Spleen (tissue), 11 donors: ENCODE data around the gene LRRC30. TPM values are rescaled to one million over a fixed set of nuclear protein-coding genes. Genes with fewer than 3 reads are reported as not detected.

Experiments
- DNase-seq: peaks from one replicate; pipeline ENCODE4 v3.0.0-alpha.2; 2020
- H3K27ac ChIP-seq, 8 donors: fragments of 200-600 bp; sonication (generic) in 7 of 8; 1 replicate in 4 of 8; 2 replicates in 4 of 8; pipeline versions ENCODE4 v1.5.0 to v1.8.0; 2016 to 2021; ENCODE audit warnings: inconsistent platforms in 4 of 8, mild to moderate bottlenecking in 4 of 8, moderate library complexity in 1 of 8
- H3K27me3 ChIP-seq, 7 donors: fragments of 200-600 bp; sonication (generic) in 6 of 7; replicated peaks in 1 of 7; 1 replicate in 4 of 7; 2 replicates in 3 of 7; pipeline versions ENCODE4 v1.5.0 to v1.8.0; 2016 to 2021; ENCODE audit warnings: inconsistent platforms in 3 of 7, mild to moderate bottlenecking in 1 of 7
- H3K36me3 ChIP-seq, 6 donors: fragments of 200-600 bp; sonication (generic) in 5 of 6; 1 replicate in 4 of 6; 2 replicates in 2 of 6; pipeline versions ENCODE4 v1.5.0 to v1.8.0; 2016 to 2021; ENCODE audit warnings: inconsistent platforms in 2 of 6
- H3K4me1 ChIP-seq, 6 donors: fragments of 200-600 bp; sonication (generic) in 5 of 6; 1 replicate in 3 of 6; 2 replicates in 3 of 6; pipeline versions ENCODE4 v1.5.0 to v1.8.0; 2016 to 2021; ENCODE audit warnings: inconsistent platforms in 3 of 6
- H3K4me3 ChIP-seq, 8 donors: fragments of 200-600 bp; sonication (generic) in 7 of 8; 1 replicate in 4 of 8; 2 replicates in 4 of 8; pipeline versions ENCODE4 v1.5.0 to v1.8.0; 2016 to 2021; ENCODE audit warnings: inconsistent platforms in 4 of 8, mild to moderate bottlenecking in 4 of 8, moderate library complexity in 2 of 8
- H3K9me3 ChIP-seq, 8 donors: fragments of 200-600 bp; sonication (generic) in 7 of 8; 1 replicate in 4 of 8; 2 replicates in 4 of 8; pipeline versions ENCODE4 v1.5.0 to v1.8.0; 2016 to 2021; ENCODE audit warnings: inconsistent platforms in 4 of 8
- POLR2A ChIP-seq, 3 donors: fragments of 450-650 bp; IDR thresholded peaks; one replicate each; pipeline ENCODE4 v1.5.1; 2017; ENCODE audit warnings: antibody characterized with exemption in 3 of 3, mild to moderate bottlenecking in 1 of 3
- POLR2AphosphoS5 ChIP-seq, 3 donors: sonication (generic); formaldehyde crosslinking; IDR thresholded peaks; one replicate each; pipeline ENCODE4 v1.5.1; 2017; ENCODE audit warnings: antibody characterized with exemption in 3 of 3
- WGBS, 5 donors: extraction: QIAGEN DNeasy Blood & Tissue Kit in 3 of 5; methylation state at CpG; one replicate each; pipeline versions ENCODE4 v1.1.5 to v1.1.7; 2013 to 2018; 5-methylcytosine and 5-hydroxymethylcytosine counted together
- intact Hi-C: fragments of 100-400 bp; cut with DNase I; formaldehyde crosslinking; loops from one replicate; pipeline ENCODE4 v1.15.0; 2023; ENCODE audit warnings: low total_unique reads
- polyA plus RNA-seq, 3 donors: library from polyadenylated mRNA; stranded (reverse); fragments of 200-250 nt; gene quantifications; one replicate each; pipeline ENCODE4 v1.2.1, GENCODE V29; 2013
- total RNA-seq, 7 donors: library from RNA; depleted of rRNA in 3 of 7; stranded (reverse); fragments of >200 nt in 3 of 7; fragmentation: NEBNext Ultra II Directional in 4 of 7; extraction: Animal tissue kit (Norgen Biotek cat#: 25700) in 4 of 7; gene quantifications; one replicate each; pipeline versions ENCODE4 v1.1.0 to v1.2.1, GENCODE V29; 2016 to 2021
- TF ChIP-seq, protein P1 (sequence below), 11 experiments: fragments of 200-600 bp in 7 of 11; fragments of 450-650 bp in 4 of 11; sonication (generic) in 4 of 11; IDR thresholded peaks in 8 of 11; conservative IDR thresholded peaks in 3 of 11; 1 replicate in 7 of 11; 2 replicates in 4 of 11; pipeline versions ENCODE4 v1.4.0 to v1.8.0; 2016 to 2021; ENCODE audit warnings: antibody characterized with exemption in 11 of 11, inconsistent platforms in 4 of 11, mild to moderate bottlenecking in 1 of 11
- donor health status: healthy with polysubstance abuse.
- donor health status: DM: no; HTN: no; CAD: no; lungs with moderate emphysema.
- donor health status: DM: no; HTN: no; CAD: no.
- donor health status: Bipolar disorder and iron deficiency.
- donor health status: healthy.
- donor health status: DM: no; HTN: no; CAD: no.
- donor health status: DM: yes; HTN: yes; CAD: no.

The LRRC30 gene
- total and polyA plus RNA-seq, 10 donors = not detected

- peaks cover 0 to 21% (median 2%) of the 10 kb centered on the region in 6 donors for H3K4me1 ChIP-seq
- intact Hi-C loops = no loop called here
- TF ChIP-seq, protein P1, sequence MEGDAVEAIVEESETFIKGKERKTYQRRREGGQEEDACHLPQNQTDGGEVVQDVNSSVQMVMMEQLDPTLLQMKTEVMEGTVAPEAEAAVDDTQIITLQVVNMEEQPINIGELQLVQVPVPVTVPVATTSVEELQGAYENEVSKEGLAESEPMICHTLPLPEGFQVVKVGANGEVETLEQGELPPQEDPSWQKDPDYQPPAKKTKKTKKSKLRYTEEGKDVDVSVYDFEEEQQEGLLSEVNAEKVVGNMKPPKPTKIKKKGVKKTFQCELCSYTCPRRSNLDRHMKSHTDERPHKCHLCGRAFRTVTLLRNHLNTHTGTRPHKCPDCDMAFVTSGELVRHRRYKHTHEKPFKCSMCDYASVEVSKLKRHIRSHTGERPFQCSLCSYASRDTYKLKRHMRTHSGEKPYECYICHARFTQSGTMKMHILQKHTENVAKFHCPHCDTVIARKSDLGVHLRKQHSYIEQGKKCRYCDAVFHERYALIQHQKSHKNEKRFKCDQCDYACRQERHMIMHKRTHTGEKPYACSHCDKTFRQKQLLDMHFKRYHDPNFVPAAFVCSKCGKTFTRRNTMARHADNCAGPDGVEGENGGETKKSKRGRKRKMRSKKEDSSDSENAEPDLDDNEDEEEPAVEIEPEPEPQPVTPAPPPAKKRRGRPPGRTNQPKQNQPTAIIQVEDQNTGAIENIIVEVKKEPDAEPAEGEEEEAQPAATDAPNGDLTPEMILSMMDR (IDR thresholded peaks at IDR 0.05 in 8 of 11, conservative IDR thresholded peaks at IDR 0.05 in 3 of 11) = no peak
- TF ChIP-seq POLR2AphosphoS5 (IDR thresholded peaks at IDR 0.05) (no peak), POLR2A (IDR thresholded peaks at IDR 0.05) (no peak)
- WGBS, 5 donors = 71 to 91% (median 81%) methylated on average over 6 of the region's 6 CpGs
- H3K36me3 ChIP-seq = no peaks in the 10 kb centered on the region
- H3K4me3 ChIP-seq = no peak overlapping the region
- peaks cover 0 to 4% (median 0%) of the 10 kb centered on the region in 8 donors for H3K9me3 ChIP-seq
- H3K27ac ChIP-seq = no peak overlapping the region
- no peak for DNase-seq
- H3K27me3 ChIP-seq = no peaks in the 10 kb centered on the region
Measured at GRCh38 chr18:7237673-7238272, 6.9 kb downstream of the LRRC30 start.

DNA sequence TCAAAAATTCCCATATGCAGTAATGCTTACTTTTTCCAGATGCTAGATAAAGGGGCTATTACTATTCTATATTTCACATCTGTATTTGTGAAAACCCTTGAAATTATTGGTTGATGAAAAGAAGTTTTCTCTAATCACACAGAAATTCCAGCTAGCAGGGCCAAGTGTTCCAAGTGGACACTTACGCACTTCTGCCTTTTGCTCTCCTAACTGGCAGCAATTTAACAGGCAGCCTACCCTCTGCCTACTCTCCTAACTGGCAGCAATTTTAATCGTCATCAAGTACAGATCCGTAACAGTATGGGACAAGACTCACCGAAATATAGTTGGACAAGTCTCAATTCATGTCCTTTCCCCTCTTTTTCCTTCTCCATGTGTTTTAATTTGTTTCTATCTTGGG, 12.0 kb downstream of the LRRC30 start:
- Histone ChIP-seq H3K36me3 (no peaks in the 10 kb centered on the region), H3K9me3 (peaks cover 0 to 4% (median 0%) of the 10 kb centered on the region in 8 donors), H3K4me3 (no peak overlapping the region), H3K4me1 (no peaks in the 10 kb centered on the region), H3K27ac (no peak overlapping the region), H3K27me3 (no peaks in the 10 kb centered on the region)
- no peak for TF ChIP-seq POLR2A (IDR thresholded peaks at IDR 0.05)
- TF ChIP-seq POLR2AphosphoS5 (IDR thresholded peaks at IDR 0.05) = no peak
- TF ChIP-seq, protein P1 (IDR thresholded peaks at IDR 0.05 in 8 of 11, conservative IDR thresholded peaks at IDR 0.05 in 3 of 11) = no peak
- intact Hi-C loops = no loop called here
- DNase-seq = no peak
- WGBS, 5 donors = 91 to 96% (median 94%) methylated on average over 4 of the region's 4 CpGs

GRCh38 chr18:7248877-7249276, 18.0 kb downstream of the LRRC30 start:
- H3K36me3 ChIP-seq = no peaks in the 10 kb centered on the region
- H3K4me1 ChIP-seq = no peaks in the 10 kb centered on the region
- TF ChIP-seq, protein P1 (IDR thresholded peaks at IDR 0.05 in 8 of 11, conservative IDR thresholded peaks at IDR 0.05 in 3 of 11) = no peak
- TF ChIP-seq POLR2AphosphoS5 (IDR thresholded peaks at IDR 0.05) = no peak
- no peak for TF ChIP-seq POLR2A (IDR thresholded peaks at IDR 0.05)
- no peak overlapping the region for H3K4me3 ChIP-seq
- 74 to 88% (median 86%) methylated on average over 6 of the region's 6 CpGs for WGBS, 5 donors
- no peaks in the 10 kb centered on the region for H3K27me3 ChIP-seq
- peaks cover 0 to 5% (median 0%) of the 10 kb centered on the region in 8 donors for H3K9me3 ChIP-seq
- no peak for DNase-seq
- intact Hi-C loops = no loop called here
- no peak overlapping the region for H3K27ac ChIP-seq

GRCh38 chr18:7254163-7254562, 23.3 kb downstream of the LRRC30 start:
- Histone ChIP-seq H3K9me3 (peaks cover 0 to 5% (median 0%) of the 10 kb centered on the region in 8 donors), H3K27me3 (no peaks in the 10 kb centered on the region), H3K36me3 (no peaks in the 10 kb centered on the region), H3K4me1 (no peaks in the 10 kb centered on the region), H3K4me3 (no peak overlapping the region), H3K27ac (no peak overlapping the region)
- TF ChIP-seq, protein P1 (IDR thresholded peaks at IDR 0.05 in 8 of 11, conservative IDR thresholded peaks at IDR 0.05 in 3 of 11) = no peak
- TF ChIP-seq POLR2A (IDR thresholded peaks at IDR 0.05) = no peak
- DNase-seq = no peak
- intact Hi-C loops = no loop called here
- WGBS, 5 donors = 93 to 97% (median 94%) methylated on average over 5 of the region's 5 CpGs
